Vagina (tissue), 2 donors: ENCODE measurements around the gene DGKD.

Experiments used
- POLR2A ChIP-seq, 2 donors: fragments of 450-650 bp; IDR thresholded peaks; one replicate each; pipeline ENCODE4 v1.6.1; 2017; ENCODE audit warnings: antibody characterized with exemption in 2 of 2, mild to moderate bottlenecking in 2 of 2, moderate library complexity in 2 of 2
- TF ChIP-seq, protein P1 (sequence below), 3 experiments: fragments of 450-650 bp in 2 of 3; fragments of 200-600 bp in 1 of 3; sonication (generic) in 1 of 3; IDR thresholded peaks; one replicate each; pipeline ENCODE4 v1.5.1; 2017 to 2019; ENCODE audit warnings: antibody characterized with exemption in 3 of 3, mild to moderate bottlenecking in 2 of 3, moderate library complexity in 2 of 3

DNA sequence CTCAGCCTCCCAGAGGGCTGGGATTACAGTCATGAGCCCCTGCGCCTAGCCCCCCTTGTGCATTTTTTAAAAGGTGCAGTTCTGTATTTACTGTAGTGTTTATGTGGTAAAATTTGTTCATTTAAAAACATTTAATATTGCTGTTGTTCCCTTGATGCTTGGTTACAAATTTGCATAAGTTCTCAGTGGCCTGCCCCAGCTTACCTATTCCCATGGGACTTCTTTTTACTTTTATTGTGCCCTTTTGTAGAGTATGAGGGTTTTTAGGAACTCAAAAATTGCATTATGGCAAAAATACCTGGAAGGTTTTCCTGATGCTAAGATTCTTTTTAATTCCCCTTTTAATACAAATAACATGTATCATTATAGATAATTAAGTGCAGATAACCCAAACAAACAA, 63.0 kb downstream of the DGKD start:
- TF ChIP-seq, protein P1, sequence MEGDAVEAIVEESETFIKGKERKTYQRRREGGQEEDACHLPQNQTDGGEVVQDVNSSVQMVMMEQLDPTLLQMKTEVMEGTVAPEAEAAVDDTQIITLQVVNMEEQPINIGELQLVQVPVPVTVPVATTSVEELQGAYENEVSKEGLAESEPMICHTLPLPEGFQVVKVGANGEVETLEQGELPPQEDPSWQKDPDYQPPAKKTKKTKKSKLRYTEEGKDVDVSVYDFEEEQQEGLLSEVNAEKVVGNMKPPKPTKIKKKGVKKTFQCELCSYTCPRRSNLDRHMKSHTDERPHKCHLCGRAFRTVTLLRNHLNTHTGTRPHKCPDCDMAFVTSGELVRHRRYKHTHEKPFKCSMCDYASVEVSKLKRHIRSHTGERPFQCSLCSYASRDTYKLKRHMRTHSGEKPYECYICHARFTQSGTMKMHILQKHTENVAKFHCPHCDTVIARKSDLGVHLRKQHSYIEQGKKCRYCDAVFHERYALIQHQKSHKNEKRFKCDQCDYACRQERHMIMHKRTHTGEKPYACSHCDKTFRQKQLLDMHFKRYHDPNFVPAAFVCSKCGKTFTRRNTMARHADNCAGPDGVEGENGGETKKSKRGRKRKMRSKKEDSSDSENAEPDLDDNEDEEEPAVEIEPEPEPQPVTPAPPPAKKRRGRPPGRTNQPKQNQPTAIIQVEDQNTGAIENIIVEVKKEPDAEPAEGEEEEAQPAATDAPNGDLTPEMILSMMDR (IDR thresholded peaks at IDR 0.05): no peak
- TF ChIP-seq POLR2A (IDR thresholded peaks at IDR 0.05): no peak
